ENCODE measurements around the gene LPP.

The LPP gene

GRCh38 chr3:188253123-188253793 is 99.3 kb downstream of the LPP start:
- H2AFZ ChIP-seq (ENCODE audit: low read length) = no peak overlapping the region
- no peaks in the 10 kb centered on the region for H4K20me1 ChIP-seq (ENCODE audit: insufficient read depth, low read length)
- H3K9ac ChIP-seq (ENCODE audit: low read length) = no peak overlapping the region
- H3K4me1 ChIP-seq (ENCODE audit: low read length) = no peaks in the 10 kb centered on the region
- no peak for DNase-seq
- H3K27ac ChIP-seq (ENCODE audit: low read length) = no peak overlapping the region
- no peaks in the 10 kb centered on the region for H3K27me3 ChIP-seq (replicated peaks; ENCODE audit: insufficient read depth, low read length)
- no peak overlapping the region for H3K4me3 ChIP-seq (ENCODE audit: low read length)
- H3F3A ChIP-seq (ENCODE audit: insufficient read depth, low read length) = no peaks in the 10 kb centered on the region
- no peak overlapping the region for H3K4me2 ChIP-seq (ENCODE audit: low read depth, low read length)
- H3K9me2 ChIP-seq (replicated peaks; ENCODE audit: insufficient read depth, low read length) = no peaks in the 10 kb centered on the region
- TF ChIP-seq, protein P1, sequence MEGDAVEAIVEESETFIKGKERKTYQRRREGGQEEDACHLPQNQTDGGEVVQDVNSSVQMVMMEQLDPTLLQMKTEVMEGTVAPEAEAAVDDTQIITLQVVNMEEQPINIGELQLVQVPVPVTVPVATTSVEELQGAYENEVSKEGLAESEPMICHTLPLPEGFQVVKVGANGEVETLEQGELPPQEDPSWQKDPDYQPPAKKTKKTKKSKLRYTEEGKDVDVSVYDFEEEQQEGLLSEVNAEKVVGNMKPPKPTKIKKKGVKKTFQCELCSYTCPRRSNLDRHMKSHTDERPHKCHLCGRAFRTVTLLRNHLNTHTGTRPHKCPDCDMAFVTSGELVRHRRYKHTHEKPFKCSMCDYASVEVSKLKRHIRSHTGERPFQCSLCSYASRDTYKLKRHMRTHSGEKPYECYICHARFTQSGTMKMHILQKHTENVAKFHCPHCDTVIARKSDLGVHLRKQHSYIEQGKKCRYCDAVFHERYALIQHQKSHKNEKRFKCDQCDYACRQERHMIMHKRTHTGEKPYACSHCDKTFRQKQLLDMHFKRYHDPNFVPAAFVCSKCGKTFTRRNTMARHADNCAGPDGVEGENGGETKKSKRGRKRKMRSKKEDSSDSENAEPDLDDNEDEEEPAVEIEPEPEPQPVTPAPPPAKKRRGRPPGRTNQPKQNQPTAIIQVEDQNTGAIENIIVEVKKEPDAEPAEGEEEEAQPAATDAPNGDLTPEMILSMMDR (IDR thresholded peaks at IDR 0.05; ENCODE audit: low read length) = no peak
- TF ChIP-seq EZH2 (optimal IDR thresholded peaks at IDR 0.05; ENCODE audit: low read depth, low read length) (no peak), EZH2phosphoT487 (IDR thresholded peaks at IDR 0.05; ENCODE audit: low read length) (no peak)
- H3K79me2 ChIP-seq (ENCODE audit: low read length) = no peaks in the 10 kb centered on the region
- no peaks in the 10 kb centered on the region for H3K36me3 ChIP-seq (replicated peaks; ENCODE audit: insufficient read depth, low read length)
- no peaks in the 10 kb centered on the region for H3K9me3 ChIP-seq (replicated peaks; ENCODE audit: insufficient read depth, low read length)

GRCh38 chr3:188253800-188254452 is 100.0 kb downstream of the LPP start:
- H3F3A ChIP-seq (ENCODE audit: insufficient read depth, low read length) = no peaks in the 10 kb centered on the region
- H3K36me3 ChIP-seq (replicated peaks; ENCODE audit: insufficient read depth, low read length) = no peaks in the 10 kb centered on the region
- TF ChIP-seq, protein P1 (IDR thresholded peaks at IDR 0.05; ENCODE audit: low read length) = no peak
- TF ChIP-seq EZH2phosphoT487 (IDR thresholded peaks at IDR 0.05; ENCODE audit: low read length) = no peak
- no peak for TF ChIP-seq EZH2 (optimal IDR thresholded peaks at IDR 0.05; ENCODE audit: low read depth, low read length)
- no peaks in the 10 kb centered on the region for H3K27me3 ChIP-seq (replicated peaks; ENCODE audit: insufficient read depth, low read length)
- no peak overlapping the region for H3K4me3 ChIP-seq (ENCODE audit: low read length)
- H3K79me2 ChIP-seq (ENCODE audit: low read length) = no peaks in the 10 kb centered on the region
- no peak overlapping the region for H3K9ac ChIP-seq (ENCODE audit: low read length)
- H3K4me1 ChIP-seq (ENCODE audit: low read length) = no peaks in the 10 kb centered on the region
- no peak overlapping the region for H3K4me2 ChIP-seq (ENCODE audit: low read depth, low read length)
- no peaks in the 10 kb centered on the region for H3K9me3 ChIP-seq (replicated peaks; ENCODE audit: insufficient read depth, low read length)
- H3K9me2 ChIP-seq (replicated peaks; ENCODE audit: insufficient read depth, low read length) = no peaks in the 10 kb centered on the region
- H2AFZ ChIP-seq (ENCODE audit: low read length) = no peak overlapping the region
- H3K27ac ChIP-seq (ENCODE audit: low read length) = no peak overlapping the region
- no peaks in the 10 kb centered on the region for H4K20me1 ChIP-seq (ENCODE audit: insufficient read depth, low read length)
- DNase-seq = no peak

DNA sequence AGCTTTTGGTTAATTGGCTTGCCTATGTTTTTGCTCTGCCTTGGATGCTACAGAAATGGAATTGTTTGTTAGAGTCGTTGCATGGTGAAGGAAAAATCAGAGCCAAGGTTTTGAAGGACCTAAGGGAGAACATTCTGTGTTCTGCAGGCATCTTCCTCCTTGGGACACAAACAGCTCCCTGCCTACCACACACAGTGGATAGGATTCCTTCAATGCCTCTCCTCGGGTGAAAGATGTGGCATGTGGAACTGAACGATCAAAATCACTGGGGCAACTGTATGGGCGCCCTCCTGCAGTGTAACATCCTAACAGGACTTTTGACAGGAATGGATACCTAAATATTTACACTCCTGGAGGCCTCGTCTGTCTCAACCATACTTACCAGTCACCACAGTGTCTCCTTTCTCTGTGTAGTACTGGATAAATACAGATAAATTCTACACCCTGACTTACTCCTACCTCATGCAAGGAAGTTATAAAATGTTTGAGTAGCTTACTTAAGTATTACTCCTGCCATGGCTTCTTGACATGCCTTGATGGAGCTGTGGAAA is 100.6 kb downstream of the LPP start:
- Histone ChIP-seq H3K9me2 (replicated peaks; ENCODE audit: insufficient read depth, low read length) (no peaks in the 10 kb centered on the region), H3K79me2 (ENCODE audit: low read length) (no peaks in the 10 kb centered on the region), H3K36me3 (replicated peaks; ENCODE audit: insufficient read depth, low read length) (no peaks in the 10 kb centered on the region), H3K4me2 (ENCODE audit: low read depth, low read length) (no peak overlapping the region), H3K27me3 (replicated peaks; ENCODE audit: insufficient read depth, low read length) (no peaks in the 10 kb centered on the region), H3F3A (ENCODE audit: insufficient read depth, low read length) (no peaks in the 10 kb centered on the region), H3K4me3 (ENCODE audit: low read length) (no peak overlapping the region), H2AFZ (ENCODE audit: low read length) (no peak overlapping the region), H3K9me3 (replicated peaks; ENCODE audit: insufficient read depth, low read length) (no peaks in the 10 kb centered on the region), H3K4me1 (ENCODE audit: low read length) (no peaks in the 10 kb centered on the region), H4K20me1 (ENCODE audit: insufficient read depth, low read length) (no peaks in the 10 kb centered on the region), H3K9ac (ENCODE audit: low read length) (no peak overlapping the region), H3K27ac (ENCODE audit: low read length) (no peak overlapping the region)
- DNase-seq = no peak
- no peak for TF ChIP-seq EZH2 (optimal IDR thresholded peaks at IDR 0.05; ENCODE audit: low read depth, low read length)
- no peak for TF ChIP-seq EZH2phosphoT487 (IDR thresholded peaks at IDR 0.05; ENCODE audit: low read length)
- TF ChIP-seq, protein P1 (IDR thresholded peaks at IDR 0.05; ENCODE audit: low read length) = no peak

All from MM.1S (cell line).